ENCODE measurements around the gene ATP8A2. TPM values are rescaled to one million over a fixed set of nuclear protein-coding genes. Genes with fewer than 3 reads are reported as not detected.
A peak's percentile ranks its signal among the peaks of the same experiment; 100 is the strongest.

The ATP8A2 gene
- total and polyA plus RNA-seq, 2 of the 4 experiments (the other 2 are of a cell fraction): 0.02 to 0.18 TPM

- dilution Hi-C loops (cut with HindIII; ENCODE audit: low sequenced_read_pairs, unreplicated experiment): no loop called here
- POLR2A ChIA-PET (ENCODE audit: unreplicated experiment): interaction anchor here (0.6 kb wide), 1 partner anchor 737 kb away, joined by 3 read pairs; no protein-coding TSS in a partner anchor
Observed at GRCh38 chr13:25330541-25330940, 41.2 kb upstream of the ATP8A2 start.

More at GRCh38 chr13:25330541-25330940, 41.2 kb upstream of the ATP8A2 start:
- Histone ChIP-seq H3K4ac (ENCODE audit: low read depth, low read length) (no peak overlapping the region), H4K5ac (ENCODE audit: low read depth, low read length) (no peak overlapping the region), H3K4me3 (ENCODE audit: insufficient read depth, low read depth, low read length) (no peak overlapping the region), H3K27ac (ENCODE audit: insufficient read depth, low read length) (no peak overlapping the region), H4K20me1 (ENCODE audit: insufficient read depth, low read length) (no peaks in the 10 kb centered on the region), H3K9ac (ENCODE audit: low read depth, low read length) (no peak overlapping the region), H3K4me1 (ENCODE audit: control insufficient read depth, insufficient read depth, low read length) (no peaks in the 10 kb centered on the region), H2AFZ (replicated peaks; ENCODE audit: low read length, poor library complexity) (no peak overlapping the region), H4K8ac (ENCODE audit: low read depth in 2 of 2, low read length in 2 of 2) (no peak overlapping the region), H3K18ac (ENCODE audit: low read depth, low read length) (no peak overlapping the region), H3K23ac (ENCODE audit: low read depth, low read length) (no peak overlapping the region), H3K79me1 (ENCODE audit: low read depth in 1 of 2, low read length in 2 of 2) (peaks cover 9% of the 10 kb centered on the region in 2 experiments), H3K27me3 (ENCODE audit: control insufficient read depth, insufficient read depth, low read length) (no peaks in the 10 kb centered on the region), H3K14ac (replicated peaks; ENCODE audit: low read depth, low read length) (no peak overlapping the region), H3K9me1 (ENCODE audit: insufficient read depth, low read length) (no peaks in the 10 kb centered on the region; the same call in 1 of the 2 replicates), H3K56ac (ENCODE audit: extremely low read depth, insufficient read depth, low read length) (no peak overlapping the region), H2BK5ac (ENCODE audit: low read depth, low read length, poor library complexity, severe bottlenecking) (no peak overlapping the region), H3K9me3 (ENCODE audit: control insufficient read depth, insufficient read depth, low read length) (no peaks in the 10 kb centered on the region), H2BK15ac (ENCODE audit: low read depth, low read length) (no peak overlapping the region), H3K36me3 (ENCODE audit: control insufficient read depth, insufficient read depth, low read length) (peaks cover 33% of the 10 kb centered on the region), H2AK5ac (ENCODE audit: low read depth, low read length) (no peak overlapping the region), H3K4me2 (ENCODE audit: low read depth, low read length) (no peak overlapping the region), H2BK20ac (ENCODE audit: low read depth, low read length) (no peak overlapping the region), H4K91ac (ENCODE audit: insufficient read depth, low read depth, low read length) (no peak overlapping the region), H2AK9ac (replicated peaks; ENCODE audit: low read depth, low read length, poor library complexity) (no peak overlapping the region), H2BK120ac (ENCODE audit: low read depth, low read length) (no peak overlapping the region)
- in situ Hi-C loops (cut with MboI; ENCODE audit: low sequenced_read_pairs) (no loop called here), intact Hi-C loops (cut with micrococcal nuclease) (no loop called here)
- no TSS peak for BruUV-seq (replicated peaks)
- no CpG with 5 or more reads among the region's 1 CpG for WGBS, 2 experiments (ENCODE audit: extremely low coverage in 2 of 2, insufficient read length in 1 of 2)
- CTCF ChIA-PET: interaction anchor here (0.8 to 0.9 kb wide), 2 partner anchors 11 to 1368 kb away, joined by 3 to 4 read pairs; no protein-coding TSS in a partner anchor
- ATAC-seq (ENCODE audit: low read depth) (no peak), DNase-seq (peak; percentile 28)
- TF ChIP-seq BHLHE40 (IDR thresholded peaks at IDR 0.05; ENCODE audit: low read depth, low read length) (no peak), POLR2A (IDR thresholded peaks at IDR 0.05; ENCODE audit: low read depth, low read length) (no peak), CEBPB (IDR thresholded peaks at IDR 0.05; ENCODE audit: low read depth, low read length) (no peak), SMC3 (IDR thresholded peaks at IDR 0.05; ENCODE audit: low read depth, low read length) (no peak), RFX5 (IDR thresholded peaks at IDR 0.05; ENCODE audit: low read depth, low read length) (no peak), MXI1 (IDR thresholded peaks at IDR 0.05; ENCODE audit: borderline replicate concordance, low read depth, low read length) (no peak), NFE2L2 (IDR thresholded peaks at IDR 0.05; ENCODE audit: low read depth, low read length) (no peak), FOS (IDR thresholded peaks at IDR 0.05; ENCODE audit: low read depth, low read length) (no peak)
